Naive B cell (primary cell): Measurements from ENCODE around the gene DAZL. TPM values are rescaled to one million over a fixed set of nuclear protein-coding genes. Genes with fewer than 3 reads are reported as not detected.
"Not testable (repeated sequence)": the region's sequence is repeated elsewhere in the genome, so short reads cannot be mapped to it uniquely, and the experiment has no call there.

Experiments used
- ATAC-seq, 2 donors: fragments of 150-1000 bp; cut with Tn5 transposase; 2 replicates each; pipeline ENCODE4 v1.10.0; 2021; ENCODE audit warnings: low read depth in 2 of 2, mild to moderate bottlenecking in 2 of 2, moderate library complexity in 2 of 2
- DNase-seq: peaks from one replicate; pipeline ENCODE4 v3.0.0; 2022
- H3K27ac Mint-ChIP-seq, 6 donors: one replicate each; pipeline ENCODE4 v1.8.0; 2020 to 2022; ENCODE audit warnings: mild to moderate bottlenecking in 6 of 6, mixed read lengths in 6 of 6, moderate library complexity in 5 of 6, inconsistent platforms in 2 of 6
- H3K27me3 Mint-ChIP-seq, 3 donors: one replicate each; pipeline ENCODE4 v1.8.0; 2021 to 2022; ENCODE audit warnings: mixed read lengths in 3 of 3, mild to moderate bottlenecking in 1 of 3
- H3K36me3 Mint-ChIP-seq, 2 donors: one replicate each; pipeline ENCODE4 v1.8.0; 2020 to 2022; ENCODE audit warnings: mixed read lengths in 2 of 2, inconsistent platforms in 1 of 2, mild to moderate bottlenecking in 1 of 2
- H3K4me1 Mint-ChIP-seq, 3 donors: one replicate each; pipeline ENCODE4 v1.8.0; 2020 to 2022; ENCODE audit warnings: mixed read lengths in 3 of 3, inconsistent platforms in 1 of 3, mild to moderate bottlenecking in 1 of 3, moderate library complexity in 1 of 3
- H3K4me3 Mint-ChIP-seq, 8 donors: one replicate each; pipeline ENCODE4 v1.8.0; 2020 to 2022; ENCODE audit warnings: mild to moderate bottlenecking in 8 of 8, mixed read lengths in 8 of 8, moderate library complexity in 8 of 8, inconsistent platforms in 2 of 8
- H3K9me3 Mint-ChIP-seq, 7 donors: one replicate each; pipeline ENCODE4 v1.8.0; 2020 to 2022; ENCODE audit warnings: mixed read lengths in 7 of 7, mild to moderate bottlenecking in 5 of 7, inconsistent platforms in 2 of 7, moderate library complexity in 1 of 7
- polyA plus RNA-seq, 6 donors: library from polyadenylated mRNA; unstranded; fragments of 300-500 nt; fragmentation: Illumina TruSeq; gene quantifications; one replicate each; pipeline ENCODE4 v1.2.3, GENCODE V29; 2021; ENCODE audit warnings: low read depth in 6 of 6

The DAZL gene
- polyA plus RNA-seq, result 1 to 10 TPM in 5 of 6 donors, not detected in 1; 1.3 to 2.3 (median 2.0) TPM

GRCh38 chr3:16604887-16605602 lies at the start of gene DAZL:
Gene DAZL (minus strand): TSS chr3:16605423. CDS start chr3:16605205, 218 bp downstream.
- no peak for ATAC-seq
- no peak for DNase-seq
- Mint-ChIP-seq H3K27ac (peak within 1 kb of the TSS in 1 of 6 donors; percentile 20), H3K36me3 (no peaks in the 10 kb centered on the region), H3K4me1 (peaks cover 3 to 7% (median 3%) of the 10 kb centered on the region in 3 donors), H3K27me3 (peaks cover 0 to 4% (median 0%) of the 10 kb centered on the region in 3 donors), H3K9me3 (peaks cover 0 to 2% (median 0%) of the 10 kb centered on the region in 7 donors), H3K4me3 (peak within 1 kb of the TSS in 1 of 8 donors; percentile 54)

GRCh38 chr3:16654976-16655375 lies 49.8 kb upstream of the DAZL start:
- no peak for DNase-seq
- no peak for ATAC-seq
- H3K4me3 Mint-ChIP-seq, result no peak overlapping the region
- no peaks in the 10 kb centered on the region for H3K27me3 Mint-ChIP-seq
- H3K36me3 Mint-ChIP-seq, result no peaks in the 10 kb centered on the region
- no peak overlapping the region for H3K27ac Mint-ChIP-seq
- peaks cover 0 to 2% (median 0%) of the 10 kb centered on the region in 7 donors for H3K9me3 Mint-ChIP-seq
- H3K4me1 Mint-ChIP-seq, result no peaks in the 10 kb centered on the region

GRCh38 chr3:16653712-16654111 lies 48.5 kb upstream of the DAZL start:
- no peaks in the 10 kb centered on the region for H3K36me3 Mint-ChIP-seq

GRCh38 chr3:16647668-16648067 lies 42.4 kb upstream of the DAZL start:
- Mint-ChIP-seq H3K9me3 (peaks cover 0 to 10% (median 3%) of the 10 kb centered on the region in 7 donors), H3K27ac (no peak overlapping the region), H3K4me1 (peaks cover 0 to 5% (median 0%) of the 10 kb centered on the region in 3 donors), H3K4me3 (no peak overlapping the region), H3K36me3 (no peaks in the 10 kb centered on the region), H3K27me3 (no peaks in the 10 kb centered on the region)
- DNase-seq (no peak), ATAC-seq (no peak)

More at GRCh38 chr3:16653712-16654111, 48.5 kb upstream of the DAZL start:
- Mint-ChIP-seq H3K27me3 (no peaks in the 10 kb centered on the region), H3K27ac (peak overlapping the region in 1 of 6 donors; percentile 35), H3K9me3 (no peaks in the 10 kb centered on the region), H3K4me1 (no peaks in the 10 kb centered on the region), H3K4me3 (no peak overlapping the region)
- ATAC-seq (no peak), DNase-seq (no peak)

GRCh38 chr3:16639806-16640205 lies 34.6 kb upstream of the DAZL start:
- ATAC-seq (no peak), DNase-seq (no peak)
- Mint-ChIP-seq H3K4me1 (peaks cover 8 to 19% (median 16%) of the 10 kb centered on the region in 3 donors), H3K9me3 (peaks cover 0 to 6% (median 0%) of the 10 kb centered on the region in 7 donors), H3K27me3 (no peaks in the 10 kb centered on the region), H3K27ac (peak overlapping the region in 1 of 6 donors; percentile 7), H3K4me3 (no peak overlapping the region), H3K36me3 (peaks cover 0 to 6% of the 10 kb centered on the region in 2 donors)

GRCh38 chr3:16633948-16634347 lies 28.7 kb upstream of the DAZL start:
- no peaks in the 10 kb centered on the region for H3K27me3 Mint-ChIP-seq
- H3K36me3 Mint-ChIP-seq, result peaks cover 0 to 6% of the 10 kb centered on the region in 2 donors
- ATAC-seq, result no peak
- peaks cover 0 to 8% (median 5%) of the 10 kb centered on the region in 3 donors for H3K4me1 Mint-ChIP-seq
- H3K27ac Mint-ChIP-seq, result peak overlapping the region in 1 of 6 donors; percentile 17
- DNase-seq, result no peak
- no peak overlapping the region for H3K4me3 Mint-ChIP-seq
- peaks cover 0 to 4% (median 0%) of the 10 kb centered on the region in 7 donors for H3K9me3 Mint-ChIP-seq

- ATAC-seq (no peak), DNase-seq (no peak)
- Mint-ChIP-seq H3K9me3 (peaks cover 0 to 4% (median 0%) of the 10 kb centered on the region in 7 donors), H3K27me3 (no peaks in the 10 kb centered on the region), H3K27ac (peak overlapping the region in 1 of 6 donors; percentile 57), H3K36me3 (peaks cover 0 to 6% of the 10 kb centered on the region in 2 donors), H3K4me1 (peaks cover 0 to 8% (median 3%) of the 10 kb centered on the region in 3 donors), H3K4me3 (no peak overlapping the region)
Observed at GRCh38 chr3:16632395-16632794, 27.2 kb upstream of the DAZL start.

- Mint-ChIP-seq H3K27me3 (no peaks in the 10 kb centered on the region), H3K4me1 (peaks cover 8 to 25% (median 16%) of the 10 kb centered on the region in 3 donors), H3K9me3 (peaks cover 0 to 11% (median 8%) of the 10 kb centered on the region in 7 donors), H3K27ac (no peak overlapping the region), H3K4me3 (no peak overlapping the region), H3K36me3 (no peaks in the 10 kb centered on the region)
- DNase-seq, result no peak
- ATAC-seq, result no peak
Observed at GRCh38 chr3:16618721-16619120, 13.5 kb upstream of the DAZL start.

- H3K9me3 Mint-ChIP-seq, H3K27me3 Mint-ChIP-seq, H3K36me3 Mint-ChIP-seq, H3K4me3 Mint-ChIP-seq: not testable (repeated sequence)
- ATAC-seq (peak; percentile 35 to 65), DNase-seq (peak; percentile 36)
- peaks cover 8 to 25% (median 16%) of the 10 kb centered on the region in 3 donors for H3K4me1 Mint-ChIP-seq
- H3K27ac Mint-ChIP-seq, result peak overlapping the region in 3 of 6 donors; percentile 39 to 54 (median 43)
Observed at GRCh38 chr3:16617155-16617554, 11.9 kb upstream of the DAZL start.

GRCh38 chr3:16616083-16616482 lies 10.9 kb upstream of the DAZL start:
- DNase-seq (no peak), ATAC-seq (no peak)
- H3K4me1 Mint-ChIP-seq, result peaks cover 8 to 25% (median 16%) of the 10 kb centered on the region in 3 donors
- peaks cover 0 to 9% (median 8%) of the 10 kb centered on the region in 7 donors for H3K9me3 Mint-ChIP-seq
- no peaks in the 10 kb centered on the region for H3K27me3 Mint-ChIP-seq
- H3K36me3 Mint-ChIP-seq, result no peaks in the 10 kb centered on the region
- peak overlapping the region in 1 of 6 donors; percentile 16 for H3K27ac Mint-ChIP-seq
- H3K4me3 Mint-ChIP-seq, result peak overlapping the region in 1 of 8 donors; percentile 45

- Mint-ChIP-seq H3K27ac (no peak overlapping the region), H3K27me3 (no peaks in the 10 kb centered on the region), H3K9me3 (peaks cover 0 to 9% (median 8%) of the 10 kb centered on the region in 7 donors), H3K36me3 (no peaks in the 10 kb centered on the region), H3K4me1 (peaks cover 8 to 25% (median 16%) of the 10 kb centered on the region in 3 donors), H3K4me3 (peak overlapping the region in 1 of 8 donors; percentile 20)
- DNase-seq (no peak), ATAC-seq (no peak)
Observed at GRCh38 chr3:16614033-16615031, 9.1 kb upstream of the DAZL start.

- no peak for DNase-seq
- no peaks in the 10 kb centered on the region for H3K36me3 Mint-ChIP-seq
- H3K4me1 Mint-ChIP-seq, result peaks cover 0 to 11% (median 3%) of the 10 kb centered on the region in 3 donors
- no peak for ATAC-seq
- peaks cover 0 to 1% (median 0%) of the 10 kb centered on the region in 7 donors for H3K9me3 Mint-ChIP-seq
- H3K27me3 Mint-ChIP-seq, result peaks cover 0 to 4% (median 0%) of the 10 kb centered on the region in 3 donors
- no peak overlapping the region for H3K27ac Mint-ChIP-seq
- H3K4me3 Mint-ChIP-seq, result no peak overlapping the region
Observed at GRCh38 chr3:16609927-16610580, 4.8 kb upstream of the DAZL start.

GRCh38 chr3:16608816-16609215 lies 3.6 kb upstream of the DAZL start:
- Mint-ChIP-seq H3K27ac (no peak overlapping the region), H3K36me3 (no peaks in the 10 kb centered on the region), H3K9me3 (peaks cover 0 to 2% (median 0%) of the 10 kb centered on the region in 7 donors), H3K4me3 (no peak overlapping the region), H3K4me1 (peaks cover 0 to 3% (median 3%) of the 10 kb centered on the region in 3 donors), H3K27me3 (peaks cover 0 to 4% (median 0%) of the 10 kb centered on the region in 3 donors)
- no peak for DNase-seq
- no peak for ATAC-seq
